Activated T-cell treated with anti-CD3 and anti-CD28 coated beads, Interleukin-2, amount 50 U/mL, for 72 hours (primary cell): ENCODE measurements around the gene RHBDF1. TPM values are rescaled to one million over a fixed set of nuclear protein-coding genes. Genes with fewer than 3 reads are reported as not detected.

Experiments used
- ATAC-seq, 2 donors: fragments of 150-1000 bp; cut with Tn5 transposase; replicated peaks in 1 of 2; 2 replicates each; pipeline ENCODE4 v1.10.0; 2021; ENCODE audit warnings: moderate library complexity in 2 of 2, mild to moderate bottlenecking in 1 of 2
- DNase-seq, 2 donors: peaks; one replicate each; pipeline ENCODE4 v3.0.0; 2021 to 2022; ENCODE audit warnings: mixed read lengths in 1 of 2
- H3K27ac Mint-ChIP-seq: one replicate; pipeline ENCODE4 v1.8.0; 2022; ENCODE audit warnings: mild to moderate bottlenecking, moderate library complexity, mixed read lengths
- H3K27me3 Mint-ChIP-seq: one replicate; pipeline ENCODE4 v1.8.0; 2022; ENCODE audit warnings: low read depth, mixed read lengths
- H3K36me3 Mint-ChIP-seq, 2 donors: one replicate each; pipeline ENCODE4 v1.8.0; 2022; ENCODE audit warnings: mixed read lengths in 2 of 2, mild to moderate bottlenecking in 1 of 2; ENCODE audit not compliant: insufficient read depth in 2 of 2
- H3K4me1 Mint-ChIP-seq: one replicate; pipeline ENCODE4 v1.8.0; 2022; ENCODE audit warnings: low read depth, mixed read lengths
- H3K4me3 Mint-ChIP-seq, 2 donors: one replicate each; pipeline ENCODE4 v1.8.0; 2022; ENCODE audit warnings: mild to moderate bottlenecking in 2 of 2, mixed read lengths in 2 of 2, moderate library complexity in 2 of 2
- H3K9me3 Mint-ChIP-seq, 2 donors: one replicate each; pipeline ENCODE4 v1.8.0; 2022; ENCODE audit warnings: mixed read lengths in 2 of 2
- total RNA-seq, 2 donors: library from RNA; stranded (reverse); gene quantifications; one replicate each; pipeline ENCODE4 v1.2.3, GENCODE V29; 2022

The RHBDF1 gene
- total RNA-seq, 2 donors from 2014 or later = 0.31 to 0.53 TPM

DNA sequence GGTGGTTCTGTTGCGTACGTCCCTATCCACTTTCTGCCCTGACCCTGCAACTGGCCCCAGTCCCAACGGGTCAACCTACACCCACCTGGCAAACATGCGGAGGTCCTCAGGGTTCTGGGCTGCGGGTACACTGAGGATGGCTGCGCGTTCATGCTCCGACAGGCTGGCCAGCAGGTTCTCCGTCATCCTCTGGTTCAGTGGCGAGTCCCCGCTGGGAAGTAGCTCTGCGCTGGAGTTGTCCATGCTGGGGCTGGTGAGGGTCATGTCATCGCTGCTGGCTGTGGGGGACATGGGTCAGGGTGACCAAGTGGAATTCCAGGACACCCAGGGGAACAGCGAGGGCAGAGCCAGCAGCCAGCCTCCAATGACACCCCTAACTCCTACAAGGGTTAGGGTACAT lies 16.2 kb upstream of the RHBDF1 start:
- no peak for DNase-seq
- no peak for ATAC-seq
- peaks cover 2 to 11% of the 10 kb centered on the region in 2 donors for H3K36me3 Mint-ChIP-seq
- no peaks in the 10 kb centered on the region for H3K27me3 Mint-ChIP-seq
- H3K4me1 Mint-ChIP-seq = peaks cover 18% of the 10 kb centered on the region
- H3K4me3 Mint-ChIP-seq = no peak overlapping the region
- H3K9me3 Mint-ChIP-seq = no peaks in the 10 kb centered on the region
- no peak overlapping the region for H3K27ac Mint-ChIP-seq

DNA sequence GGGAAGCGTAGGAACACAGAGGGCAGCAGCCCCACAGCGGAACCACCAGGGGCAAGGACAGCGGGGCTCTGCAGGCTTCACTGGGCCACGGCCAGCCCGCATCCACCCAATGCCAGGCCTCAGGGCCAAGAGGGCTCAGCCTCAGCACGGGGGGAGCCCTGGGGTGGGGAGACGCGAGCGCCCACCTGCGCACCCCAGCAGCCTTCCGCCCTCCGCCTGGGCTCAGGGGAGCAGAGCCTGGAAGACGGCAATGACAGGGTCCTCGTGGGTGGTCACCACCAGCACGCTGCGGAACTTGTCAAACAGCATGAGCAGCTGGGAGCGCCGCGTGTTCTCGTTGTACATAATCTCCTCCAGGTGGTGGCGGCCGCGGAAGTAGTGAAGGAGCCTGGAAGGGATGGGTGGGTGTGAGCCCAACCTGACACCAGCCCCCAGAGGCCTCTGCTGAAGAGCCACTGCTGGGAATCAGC lies 14.1 kb upstream of the RHBDF1 start:
- DNase-seq (no peak), ATAC-seq (no peak)
- Mint-ChIP-seq H3K27ac (no peak overlapping the region), H3K27me3 (no peaks in the 10 kb centered on the region), H3K9me3 (no peaks in the 10 kb centered on the region), H3K36me3 (peaks cover 2 to 11% of the 10 kb centered on the region in 2 donors), H3K4me3 (no peak overlapping the region), H3K4me1 (peaks cover 20% of the 10 kb centered on the region)

DNA sequence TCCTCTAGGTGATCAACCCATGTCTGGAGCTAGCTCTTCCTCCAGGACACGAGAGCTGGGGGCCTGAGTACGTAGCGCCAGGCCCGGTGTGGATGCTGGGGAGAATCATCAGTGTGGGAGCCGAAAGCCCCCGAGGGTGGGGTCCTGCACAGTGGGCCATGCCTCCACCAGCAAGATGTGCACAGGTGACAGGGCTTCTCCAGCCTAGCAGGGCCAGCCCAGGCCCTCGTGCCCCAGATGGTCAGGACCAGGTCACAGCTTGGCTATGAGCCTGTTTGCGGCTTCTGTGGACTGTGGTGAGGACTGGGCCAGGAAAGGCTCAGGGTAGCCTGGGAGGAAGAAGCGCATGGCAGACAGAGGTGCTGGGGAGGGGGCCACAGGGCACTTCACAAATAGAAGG lies 13.4 kb upstream of the RHBDF1 start:
- Mint-ChIP-seq H3K36me3 (peaks cover 2 to 11% of the 10 kb centered on the region in 2 donors), H3K27me3 (no peaks in the 10 kb centered on the region), H3K27ac (no peak overlapping the region), H3K9me3 (no peaks in the 10 kb centered on the region), H3K4me3 (no peak overlapping the region), H3K4me1 (peaks cover 20% of the 10 kb centered on the region)
- DNase-seq (no peak), ATAC-seq (no peak)

DNA sequence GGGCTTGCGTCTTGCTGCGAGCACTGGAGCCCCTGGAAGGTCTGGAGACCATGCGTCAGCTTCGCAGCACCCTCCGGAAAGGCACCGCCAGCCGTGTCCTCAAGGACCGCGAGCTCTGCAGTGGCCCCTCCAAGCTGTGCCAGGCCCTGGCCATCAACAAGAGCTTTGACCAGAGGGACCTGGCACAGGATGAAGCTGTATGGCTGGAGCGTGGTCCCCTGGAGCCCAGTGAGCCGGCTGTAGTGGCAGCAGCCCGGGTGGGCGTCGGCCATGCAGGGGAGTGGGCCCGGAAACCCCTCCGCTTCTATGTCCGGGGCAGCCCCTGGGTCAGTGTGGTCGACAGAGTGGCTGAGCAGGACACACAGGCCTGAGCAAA lies 13.0 kb upstream of the RHBDF1 start:
- no peak for ATAC-seq
- Mint-ChIP-seq H3K4me3 (peak overlapping the region in 1 of 2 donors; percentile 76), H3K36me3 (peaks cover 2 to 11% of the 10 kb centered on the region in 2 donors)

DNA sequence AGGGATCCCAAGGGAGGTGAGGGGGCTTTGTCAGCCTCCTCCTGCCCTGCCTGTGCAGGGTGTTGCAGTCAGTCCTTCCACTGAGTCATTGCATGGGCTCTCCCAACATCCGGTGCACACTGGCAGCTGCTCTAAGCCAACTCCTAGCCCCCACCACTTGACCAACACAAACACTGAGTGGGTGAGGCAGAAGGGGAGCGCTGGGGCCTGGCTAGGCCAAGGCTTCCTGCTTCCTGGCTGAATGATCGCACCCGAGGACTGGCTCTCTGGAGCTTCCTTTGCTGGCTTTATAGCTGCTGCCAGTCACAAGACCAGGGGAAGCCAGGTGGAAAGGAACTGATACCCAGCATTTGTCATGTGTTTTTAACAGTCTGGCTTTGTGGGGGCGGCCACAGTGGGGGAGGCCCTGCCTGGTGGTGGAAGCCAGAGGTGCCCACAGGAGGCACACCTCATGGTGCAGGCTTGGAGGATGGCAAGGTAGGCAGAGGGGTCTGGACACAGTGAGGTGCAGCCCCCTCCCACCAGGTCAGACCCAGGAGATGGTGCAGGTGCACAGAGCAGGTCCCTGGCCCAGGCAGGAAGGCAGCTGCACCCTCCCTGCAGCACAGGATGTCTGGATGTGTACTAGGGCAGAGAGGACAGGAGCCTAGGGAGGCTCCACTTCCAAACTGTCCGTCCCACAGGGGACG lies 12.4 kb upstream of the RHBDF1 start:
- Mint-ChIP-seq H3K4me1 (peaks cover 24% of the 10 kb centered on the region), H3K27me3 (no peaks in the 10 kb centered on the region), H3K27ac (peak overlapping the region; percentile 92), H3K9me3 (no peaks in the 10 kb centered on the region), H3K4me3 (peak overlapping the region; percentile 70 to 76), H3K36me3 (peaks cover 2 to 11% of the 10 kb centered on the region in 2 donors)
- DNase-seq = peak; percentile 77 to 79
- ATAC-seq = peak; percentile 94 to 97

More for the DNA sequence above, 13.0 kb upstream of the RHBDF1 start:
- no peak overlapping the region for H3K27ac Mint-ChIP-seq
- no peak for DNase-seq
- H3K4me1 Mint-ChIP-seq = peaks cover 20% of the 10 kb centered on the region
- no peaks in the 10 kb centered on the region for H3K27me3 Mint-ChIP-seq
- no peaks in the 10 kb centered on the region for H3K9me3 Mint-ChIP-seq

DNA sequence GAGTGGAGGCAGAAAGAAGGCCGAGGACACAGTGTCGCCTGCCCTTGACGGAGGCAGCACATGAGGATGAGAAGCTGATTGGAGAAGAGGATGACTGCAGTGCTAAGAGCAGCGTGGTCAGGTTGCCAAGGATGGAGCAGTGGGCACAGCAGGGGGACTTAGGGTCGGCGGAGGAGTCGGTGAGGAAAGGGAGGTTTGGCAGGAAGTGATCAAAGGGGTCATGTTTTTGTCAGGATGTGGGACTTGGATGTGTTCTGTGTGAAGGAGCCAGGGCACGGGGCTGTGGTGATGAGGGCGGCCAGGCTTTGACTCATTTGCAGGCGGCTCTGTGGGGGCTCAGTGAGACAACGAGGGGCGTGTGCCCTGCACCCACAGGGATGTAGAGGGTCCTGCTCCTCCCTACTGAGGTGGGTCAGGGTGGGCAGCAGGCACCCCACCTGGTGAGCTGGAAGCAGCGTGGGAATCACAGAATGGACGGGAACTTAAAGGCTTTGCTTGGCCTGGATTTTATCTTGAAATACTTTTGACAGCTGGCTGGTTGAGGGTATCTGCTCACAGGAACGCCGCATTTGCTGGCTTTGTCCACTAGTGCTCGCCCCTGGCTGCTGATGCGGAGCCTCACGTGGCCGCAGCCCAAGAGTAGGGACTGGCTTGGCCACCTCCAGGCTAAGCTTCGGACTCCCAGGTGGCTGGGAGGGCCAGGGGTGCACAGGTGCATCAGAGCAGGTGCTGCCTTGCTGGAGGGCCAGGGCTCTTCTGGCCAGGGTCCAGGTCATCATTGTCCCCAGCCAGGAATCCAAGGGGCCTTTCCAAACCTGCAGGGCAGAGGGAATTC lies 11.6 kb upstream of the RHBDF1 start:
- Mint-ChIP-seq H3K36me3 (peaks cover 2 to 14% of the 10 kb centered on the region in 2 donors), H3K9me3 (no peaks in the 10 kb centered on the region), H3K4me3 (peak overlapping the region; percentile 11 to 76), H3K27ac (peak overlapping the region; percentile 17), H3K27me3 (no peaks in the 10 kb centered on the region), H3K4me1 (peaks cover 33% of the 10 kb centered on the region)
- peak; percentile 27 to 43 for DNase-seq
- peak; percentile 27 to 30 for ATAC-seq

DNA sequence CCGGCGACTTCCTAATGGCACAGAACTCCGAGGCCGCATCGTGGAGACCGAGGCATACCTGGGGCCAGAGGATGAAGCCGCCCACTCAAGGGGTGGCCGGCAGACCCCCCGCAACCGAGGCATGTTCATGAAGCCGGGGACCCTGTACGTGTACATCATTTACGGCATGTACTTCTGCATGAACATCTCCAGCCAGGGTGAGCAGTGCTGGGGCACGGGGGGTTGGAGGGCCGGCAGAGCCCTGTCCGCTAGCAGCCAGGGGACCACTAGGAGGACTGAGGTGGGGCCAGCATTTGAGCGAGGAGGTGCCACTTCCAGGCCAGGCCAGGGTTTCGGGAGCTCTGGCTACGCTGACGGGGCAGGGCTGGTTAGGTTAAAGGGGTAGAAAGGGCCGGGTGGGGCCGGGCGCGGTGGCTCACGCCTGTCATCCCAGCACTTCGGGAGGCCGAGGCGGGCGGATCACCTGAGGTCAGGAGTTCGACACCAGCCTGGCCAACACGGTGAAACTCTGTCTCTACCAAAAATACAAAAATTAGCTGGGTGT lies 10.7 kb upstream of the RHBDF1 start:
- Mint-ChIP-seq H3K4me3 (no peak overlapping the region), H3K9me3 (no peaks in the 10 kb centered on the region), H3K27me3 (no peaks in the 10 kb centered on the region), H3K36me3 (peaks cover 2 to 15% of the 10 kb centered on the region in 2 donors), H3K4me1 (peaks cover 38% of the 10 kb centered on the region), H3K27ac (no peak overlapping the region)
- ATAC-seq = no peak
- DNase-seq = no peak

DNA sequence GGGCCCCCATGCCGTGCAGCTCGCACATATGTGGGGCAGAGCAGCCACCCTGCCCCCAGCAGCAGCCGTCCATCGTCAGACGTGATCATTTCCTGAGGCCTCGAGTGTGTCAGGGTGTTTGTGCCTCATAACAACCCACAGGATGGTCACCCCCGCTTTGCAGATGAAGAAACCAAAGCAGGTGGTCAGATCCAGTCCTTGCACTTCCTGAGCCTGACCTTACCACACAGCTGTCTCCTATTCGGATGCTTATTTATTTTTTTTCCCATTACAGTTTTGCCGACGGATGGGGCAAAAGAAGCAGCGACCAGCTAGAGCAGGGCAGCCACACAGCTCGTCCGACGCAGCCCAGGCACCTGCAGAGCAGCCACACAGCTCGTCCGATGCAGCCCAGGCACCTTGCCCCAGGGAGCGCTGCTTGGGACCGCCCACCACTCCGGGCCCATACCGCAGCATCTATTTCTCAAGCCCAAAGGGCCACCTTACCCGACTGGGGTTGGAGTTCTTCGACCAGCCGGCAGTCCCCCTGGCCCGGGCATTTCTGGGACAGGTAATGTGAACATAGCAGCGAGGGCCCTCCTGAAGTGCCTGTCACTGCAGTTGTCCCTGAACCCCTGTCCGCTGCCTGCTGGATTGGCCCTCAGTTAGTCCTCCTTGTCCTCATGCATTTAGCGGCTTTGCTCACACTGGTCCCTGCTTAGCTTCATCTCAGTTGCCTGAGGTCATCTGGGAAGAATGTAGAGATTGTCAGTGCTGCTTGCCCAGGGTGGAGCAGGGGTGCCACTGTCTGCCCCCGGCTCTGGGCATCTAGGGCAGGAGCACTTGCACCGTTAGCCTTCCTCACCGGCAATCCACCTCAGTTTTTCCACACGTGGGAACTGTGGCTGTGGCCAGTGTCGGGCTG lies 7.0 kb upstream of the RHBDF1 start:
- Mint-ChIP-seq H3K27me3 (peaks cover 7% of the 10 kb centered on the region), H3K4me1 (peaks cover 44% of the 10 kb centered on the region), H3K36me3 (peaks cover 0 to 8% of the 10 kb centered on the region in 2 donors), H3K9me3 (no peaks in the 10 kb centered on the region), H3K27ac (peak overlapping the region; percentile 1), H3K4me3 (peak overlapping the region; percentile 92 to 95)
- ATAC-seq (no peak), DNase-seq (no peak)

DNA sequence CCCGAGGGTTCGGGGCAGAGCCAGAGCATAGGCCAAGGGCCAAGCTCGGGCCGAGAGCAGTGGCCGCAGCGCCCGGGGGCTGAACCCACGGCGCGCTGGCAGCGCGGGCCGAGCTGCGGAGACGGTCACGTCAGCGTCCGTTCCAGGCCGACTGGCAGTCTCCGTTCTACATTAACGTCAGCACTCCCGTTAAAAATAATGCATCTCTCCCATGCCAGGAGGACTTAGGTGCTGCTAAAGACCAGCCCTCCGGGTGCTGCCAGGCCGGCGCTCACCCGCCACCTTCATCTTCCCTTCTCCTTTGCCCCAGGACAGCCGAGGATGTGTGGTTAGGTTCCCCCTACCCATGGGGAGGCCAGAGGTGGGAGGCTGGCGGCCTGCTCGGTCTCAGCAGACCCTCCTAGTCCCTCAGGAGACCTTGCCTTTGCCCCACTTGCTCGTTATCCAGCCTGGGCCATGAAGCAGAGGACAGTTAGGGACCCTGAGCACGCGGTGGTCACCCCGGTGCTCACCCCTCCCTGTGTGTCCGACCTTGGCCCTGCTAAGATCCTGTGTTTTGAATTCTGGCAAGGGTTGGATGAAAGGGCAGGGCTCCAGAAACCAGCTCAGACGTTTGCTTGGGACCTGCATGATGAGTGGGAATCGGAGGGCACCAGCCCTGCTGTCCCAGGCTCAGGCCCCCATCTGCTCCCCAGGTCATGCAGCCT lies 6.2 kb upstream of the RHBDF1 start:
- peaks cover 15% of the 10 kb centered on the region for H3K27me3 Mint-ChIP-seq
- peak; percentile 26 to 39 for ATAC-seq
- H3K9me3 Mint-ChIP-seq = no peaks in the 10 kb centered on the region
- peak overlapping the region; percentile 92 to 95 for H3K4me3 Mint-ChIP-seq
- H3K36me3 Mint-ChIP-seq = peaks cover 0 to 4% of the 10 kb centered on the region in 2 donors
- H3K27ac Mint-ChIP-seq = peak overlapping the region; percentile 85
- DNase-seq = peak; percentile 32 to 37
- H3K4me1 Mint-ChIP-seq = peaks cover 36% of the 10 kb centered on the region

DNA sequence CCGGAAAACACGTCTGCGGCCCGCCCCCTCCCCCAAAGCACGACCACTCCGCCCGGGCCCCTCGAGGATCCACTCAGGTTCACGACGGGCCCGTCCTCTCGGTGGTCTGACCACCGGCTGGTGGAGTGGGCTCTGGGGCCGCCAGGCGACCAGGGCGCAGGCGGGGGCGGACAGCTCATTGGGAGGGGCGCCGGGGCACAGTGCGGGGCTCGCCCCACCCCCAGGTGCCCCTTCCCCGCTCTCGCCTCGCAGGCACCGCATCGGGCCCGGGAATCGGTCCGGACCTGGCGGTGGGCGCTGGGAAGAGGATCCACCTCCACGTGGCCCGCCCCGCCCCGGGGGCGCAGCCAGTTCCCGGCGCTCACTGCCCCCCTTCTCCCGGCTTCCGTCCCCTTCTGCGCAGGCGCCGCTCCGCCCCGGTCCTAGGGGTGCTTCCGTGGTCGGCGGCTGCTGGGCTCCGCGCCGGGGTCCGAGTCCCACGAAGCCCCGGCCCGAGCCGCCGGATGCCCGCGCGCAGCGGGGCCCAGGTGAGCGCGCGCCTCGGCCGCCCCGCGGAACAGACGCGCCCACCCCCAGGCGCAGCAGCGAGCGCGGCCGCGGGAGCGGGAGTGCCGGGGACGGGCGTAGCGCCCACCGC lies 5.5 kb upstream of the RHBDF1 start, which contains the start of gene MPG:
TSS of gene MPG (plus strand) at position 419 of the 637 bp plus-strand sequence. CDS start at position 504, 85 bp downstream.
- peak within 1 kb of the TSS; percentile 85 for H3K27ac Mint-ChIP-seq
- peak; percentile 80 to 82 for ATAC-seq

DNA sequence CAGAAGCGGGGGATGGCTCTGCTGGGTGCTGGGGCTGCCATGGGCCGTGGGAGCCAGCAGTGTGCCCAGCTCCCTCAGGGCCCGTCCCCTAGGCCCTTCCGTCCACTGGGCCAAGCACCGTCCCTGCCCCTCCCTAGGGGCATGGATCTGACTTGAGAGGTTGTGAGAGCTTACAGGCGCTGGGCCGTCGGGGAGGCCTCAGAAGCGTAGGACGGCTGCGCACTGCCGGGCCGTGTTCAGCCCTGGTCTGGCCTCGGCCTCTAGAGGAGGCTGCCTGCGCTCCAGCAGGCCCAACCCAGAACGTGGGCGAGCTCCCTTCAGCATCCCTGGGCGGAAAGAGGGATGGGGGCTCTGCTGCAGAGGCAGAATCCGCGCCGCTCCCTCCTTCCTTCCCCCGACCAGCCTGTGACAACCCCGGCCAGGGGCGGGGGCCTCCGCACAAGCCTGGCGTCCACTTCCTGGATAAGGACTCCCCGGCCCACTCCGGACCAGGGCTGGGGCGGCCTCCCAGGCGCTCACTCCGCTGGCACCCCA lies 4.9 kb upstream of the RHBDF1 start:
- H3K27ac Mint-ChIP-seq = peak overlapping the region; percentile 46
- H3K36me3 Mint-ChIP-seq = peaks cover 3 to 4% of the 10 kb centered on the region in 2 donors
- peaks cover 25% of the 10 kb centered on the region for H3K27me3 Mint-ChIP-seq
- H3K4me3 Mint-ChIP-seq = peak overlapping the region; percentile 84 to 86
- DNase-seq (peak; percentile 41 to 58), ATAC-seq (peak; percentile 39 to 55)
- H3K9me3 Mint-ChIP-seq = no peaks in the 10 kb centered on the region
- H3K4me1 Mint-ChIP-seq = peaks cover 40% of the 10 kb centered on the region

More for the DNA sequence above, 5.5 kb upstream of the RHBDF1 start, which contains the start of gene MPG:
- Mint-ChIP-seq H3K9me3 (no peaks in the 10 kb centered on the region), H3K4me1 (peaks cover 37% of the 10 kb centered on the region), H3K27me3 (peaks cover 22% of the 10 kb centered on the region), H3K4me3 (peak within 1 kb of the TSS; percentile 92 to 95), H3K36me3 (peaks cover 1 to 4% of the 10 kb centered on the region in 2 donors)
- DNase-seq = peak; percentile 87 to 90
